Measurements from ENCODE around the gene MARCHF9.

Gene MARCHF9

DNA sequence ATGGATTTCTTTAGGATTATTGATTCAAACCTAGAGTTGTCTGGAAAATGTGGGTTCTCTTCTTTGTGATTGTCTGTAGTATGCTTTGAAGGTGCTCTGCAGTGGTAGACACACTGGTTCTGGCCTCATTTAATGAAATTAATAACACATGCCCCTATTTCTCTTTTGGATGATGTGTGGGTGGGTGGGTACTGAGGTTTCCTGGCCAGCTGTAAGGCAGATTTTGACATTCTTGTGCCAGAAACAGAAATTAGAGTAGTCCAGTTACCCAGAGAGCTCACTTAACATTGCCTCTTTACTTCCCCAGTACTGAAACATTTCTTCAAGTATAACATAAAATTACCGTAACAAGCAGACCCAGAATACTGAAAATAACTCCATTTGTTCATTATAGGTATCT, 42.1 kb downstream of the MARCHF9 start:
- DNase-seq (ENCODE audit: low spot score): no peak

DNA sequence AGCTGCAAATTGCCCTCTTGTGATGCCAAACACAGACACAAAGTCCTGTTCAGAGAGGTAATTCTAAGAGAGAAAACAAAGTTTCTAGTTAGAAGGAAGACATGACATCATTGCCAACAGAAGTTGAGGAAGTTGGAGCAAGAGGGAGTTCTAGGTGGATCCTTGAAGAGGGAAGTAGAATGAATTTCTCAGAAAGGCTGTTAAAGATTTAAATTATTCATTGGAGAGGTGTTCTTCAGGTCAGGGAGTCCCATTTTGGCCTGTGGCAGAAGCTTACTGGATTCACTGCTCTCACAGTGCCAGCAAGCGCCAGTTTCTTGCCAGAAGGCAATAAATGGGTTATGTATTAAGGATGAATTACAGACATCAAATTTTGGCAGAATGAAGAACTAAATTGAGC, 43.0 kb downstream of the MARCHF9 start:
- DNase-seq (ENCODE audit: low spot score): no peak

DNA sequence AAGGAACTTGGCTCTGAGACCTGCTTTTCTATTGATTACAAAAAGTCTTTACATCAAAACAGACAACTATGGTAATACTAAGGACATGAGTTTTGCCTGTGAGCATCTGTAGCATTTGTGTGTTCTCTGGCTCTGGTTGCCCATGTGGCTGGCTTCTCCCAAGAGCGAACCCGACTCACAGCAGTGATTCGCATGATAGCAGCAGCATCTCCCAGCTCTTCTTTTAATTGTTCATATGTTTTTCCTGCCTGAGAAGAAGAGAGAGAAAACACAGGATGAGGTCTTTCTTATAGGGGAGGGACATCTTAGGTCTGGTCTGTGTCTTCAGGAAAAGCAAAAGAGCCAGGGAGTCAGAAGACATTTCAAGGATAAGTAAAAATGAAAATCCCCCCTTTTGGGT, 46.1 kb downstream of the MARCHF9 start:
- DNase-seq (ENCODE audit: low spot score): no peak

DNA sequence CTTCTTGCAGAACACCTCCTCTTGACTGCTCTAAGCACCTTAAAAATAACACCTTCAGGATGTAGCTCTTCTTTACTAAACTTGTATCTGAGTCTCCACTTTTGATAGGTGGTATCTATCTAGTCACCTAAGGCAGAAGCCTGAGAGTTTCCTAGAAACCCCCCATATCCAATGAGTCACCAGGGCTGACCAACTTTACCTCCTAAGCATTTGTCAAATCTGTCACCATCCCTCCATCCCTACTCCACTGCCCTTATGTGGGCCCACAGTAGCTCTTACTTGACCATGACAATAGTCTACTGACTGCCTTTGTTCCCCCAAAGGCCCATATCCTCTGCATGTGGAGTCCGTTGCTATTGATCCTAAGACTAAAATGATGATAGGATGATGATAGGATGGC, 47.7 kb downstream of the MARCHF9 start:
- no peak for DNase-seq (ENCODE audit: low spot score)

DNA sequence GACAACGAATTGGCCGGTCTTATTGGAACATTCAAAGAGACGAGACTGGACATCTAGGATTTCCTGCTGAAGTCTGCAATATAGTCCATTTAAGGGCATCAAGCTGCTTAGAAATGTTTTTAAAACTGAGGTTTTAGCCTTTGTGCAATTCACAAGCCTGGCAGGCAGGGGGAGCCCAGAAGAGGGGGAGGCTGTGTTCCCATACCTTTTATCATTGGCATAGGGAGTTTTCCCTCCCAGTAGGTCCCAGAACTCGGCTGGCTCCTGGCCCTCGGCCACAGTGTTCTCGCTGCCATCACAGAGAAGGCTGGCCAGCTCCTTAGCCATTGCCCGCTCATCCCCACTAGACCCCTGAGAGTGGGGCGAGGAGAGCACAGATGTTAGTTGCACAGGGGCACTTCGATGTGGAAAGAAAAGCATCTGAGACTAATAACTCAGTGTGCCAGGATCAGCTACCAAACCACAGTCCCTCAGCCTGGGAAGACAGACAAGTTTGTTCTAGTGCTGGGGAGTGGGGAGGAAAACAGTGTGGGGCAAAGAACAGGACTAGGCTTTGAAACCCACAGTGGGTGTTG, 48.5 kb downstream of the MARCHF9 start:
- DNase-seq (ENCODE audit: low spot score): no peak

DNA sequence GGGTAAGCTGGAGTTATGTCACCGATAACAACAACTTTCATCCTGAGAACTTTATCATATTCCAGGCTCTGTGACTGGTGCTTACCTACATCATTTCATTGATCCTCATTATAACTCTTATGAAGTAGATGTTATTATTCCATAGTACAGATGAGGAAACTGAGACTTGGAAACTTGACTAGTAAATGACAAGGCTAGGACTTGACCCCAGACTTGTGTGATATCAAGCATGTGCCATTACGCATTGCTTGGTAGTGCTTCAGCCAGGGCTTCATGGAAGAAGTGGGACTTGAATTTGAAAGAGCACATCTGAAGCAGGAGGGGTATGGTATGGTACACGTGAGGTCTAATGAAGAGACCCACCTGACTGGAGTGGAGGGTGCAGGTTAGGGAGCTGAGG, 51.8 kb downstream of the MARCHF9 start:
- no peak for DNase-seq (ENCODE audit: low spot score)

DNA sequence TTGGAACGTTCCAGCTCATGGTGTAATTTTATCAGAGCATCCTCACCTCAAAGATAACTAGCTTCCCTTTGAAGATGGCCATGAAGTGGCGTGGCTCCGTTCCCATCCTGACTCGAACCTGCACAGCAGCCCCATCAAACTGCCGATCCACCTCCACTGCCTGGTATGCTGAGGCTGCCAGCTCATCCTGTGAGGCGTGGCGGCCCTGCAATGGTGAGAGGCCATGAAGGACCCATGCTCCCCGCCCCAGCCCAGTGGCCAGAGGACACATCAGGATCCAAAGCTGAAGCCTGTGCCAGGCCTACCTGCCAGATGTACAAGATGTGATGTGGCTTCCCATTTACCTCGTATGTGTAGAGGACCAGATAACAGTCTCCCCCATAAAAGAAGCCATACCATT, 52.4 kb downstream of the MARCHF9 start:
- no peak for DNase-seq (ENCODE audit: low spot score)

DNA sequence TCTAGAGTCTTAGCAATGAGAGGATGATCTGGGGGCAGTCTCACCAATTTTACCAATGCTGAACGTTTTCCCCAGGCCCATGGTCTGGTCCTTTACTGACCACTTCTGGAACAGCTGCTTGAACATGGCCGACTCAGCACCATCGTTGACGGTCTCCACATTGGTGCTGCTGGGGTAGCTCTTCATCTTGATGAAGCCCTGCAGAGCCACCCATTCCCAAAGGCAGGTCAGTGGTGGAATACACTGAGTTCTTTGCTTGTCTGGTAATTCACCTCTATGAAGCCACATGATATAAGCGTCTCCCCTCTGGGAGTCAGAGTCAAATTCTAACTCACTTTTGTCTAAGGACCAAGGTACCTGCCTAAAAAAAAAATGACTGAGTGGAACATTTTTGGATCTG, 53.4 kb downstream of the MARCHF9 start:
- no peak for DNase-seq (ENCODE audit: low spot score)

DNA sequence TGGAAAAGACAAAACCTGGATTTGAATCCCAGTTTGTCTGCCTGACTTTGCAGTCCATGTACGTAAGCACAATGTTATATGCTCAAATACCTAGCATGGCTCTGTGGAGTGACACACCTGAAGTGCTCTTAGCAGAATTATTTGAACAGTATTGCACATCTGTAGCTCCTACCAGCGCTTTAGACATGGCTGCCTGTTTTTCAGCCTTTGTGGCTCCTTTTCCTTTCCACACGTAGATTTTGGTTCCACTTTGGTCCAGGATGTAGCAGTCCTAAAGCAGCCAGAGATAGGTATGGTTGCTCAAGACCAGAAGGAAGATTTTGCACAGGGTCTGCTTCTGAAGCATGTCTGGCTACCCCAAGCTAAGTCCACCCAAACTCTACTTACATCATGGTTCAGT, 54.5 kb downstream of the MARCHF9 start:
- no peak for DNase-seq (ENCODE audit: low spot score)
